ENCODE data around the gene CAP1.
"Not testable (repeated sequence)": the region's sequence is repeated elsewhere in the genome, so short reads cannot be mapped to it uniquely, and the experiment has no call there.

CAP1 gene

DNA sequence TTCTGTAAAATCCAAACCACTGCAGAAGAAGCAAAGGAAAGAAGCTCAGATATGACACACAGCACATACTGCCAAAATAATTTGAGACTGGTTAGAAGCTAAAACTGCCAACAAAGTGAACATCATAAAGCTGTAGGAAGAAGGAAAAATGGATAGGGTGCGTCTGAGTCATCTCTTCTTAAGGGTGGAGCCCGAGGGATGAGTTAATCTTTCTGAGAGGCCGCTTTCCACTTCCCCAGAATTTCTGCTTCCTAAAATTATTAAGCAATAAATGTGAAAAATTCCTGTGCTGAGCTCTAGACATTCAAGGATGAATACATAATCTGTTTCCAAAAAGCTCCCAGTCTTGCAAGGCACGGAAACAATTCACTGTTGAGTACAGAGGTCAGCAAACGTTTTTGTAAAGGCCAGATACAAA is 36.4 kb downstream of the CAP1 start:
- in situ Hi-C loops (cut with MboI; ENCODE audit: low sequenced_read_pairs, unreplicated experiment) = no loop called here
- no peak for TF ChIP-seq CTCF (IDR thresholded peaks at IDR 0.05; ENCODE audit: borderline replicate concordance, control extremely low read depth, extremely low read depth, insufficient read depth, missing control alignments)
- no peak for DNase-seq (ENCODE audit: low spot score)

GRCh38 chr1:40078512-40079333 is 38.2 kb downstream of the CAP1 start:
- in situ Hi-C loops (cut with MboI; ENCODE audit: low sequenced_read_pairs, unreplicated experiment) = no loop called here
- peak; percentile 32 for TF ChIP-seq CTCF (IDR thresholded peaks at IDR 0.05; ENCODE audit: borderline replicate concordance, control extremely low read depth, extremely low read depth, insufficient read depth, missing control alignments)
- DNase-seq (ENCODE audit: low spot score) = peak; percentile 65

- in situ Hi-C loops (cut with MboI; ENCODE audit: low sequenced_read_pairs, unreplicated experiment) = no loop called here
- DNase-seq (ENCODE audit: low spot score) = no peak
These were observed 39.4 kb downstream of the CAP1 start for GRCh38 chr1:40079774-40080400.

GRCh38 chr1:40081871-40082270 is 41.3 kb downstream of the CAP1 start:
- in situ Hi-C loops (cut with MboI; ENCODE audit: low sequenced_read_pairs, unreplicated experiment) = no loop called here
- DNase-seq (ENCODE audit: low spot score) = no peak
- TF ChIP-seq CTCF (IDR thresholded peaks at IDR 0.05; ENCODE audit: borderline replicate concordance, control extremely low read depth, extremely low read depth, insufficient read depth, missing control alignments) = no peak

More at GRCh38 chr1:40079774-40080400, 39.4 kb downstream of the CAP1 start:
- TF ChIP-seq CTCF (IDR thresholded peaks at IDR 0.05; ENCODE audit: borderline replicate concordance, control extremely low read depth, extremely low read depth, insufficient read depth, missing control alignments) = no peak

- in situ Hi-C loops (cut with MboI; ENCODE audit: low sequenced_read_pairs, unreplicated experiment); DNase-seq (ENCODE audit: low spot score): not testable (repeated sequence)
- TF ChIP-seq CTCF (IDR thresholded peaks at IDR 0.05; ENCODE audit: borderline replicate concordance, control extremely low read depth, extremely low read depth, insufficient read depth, missing control alignments) = peak; percentile 53
These were observed 44.2 kb downstream of the CAP1 start for GRCh38 chr1:40084750-40085149.

- in situ Hi-C loops (cut with MboI; ENCODE audit: low sequenced_read_pairs, unreplicated experiment) = no loop called here
- no peak for TF ChIP-seq CTCF (IDR thresholded peaks at IDR 0.05; ENCODE audit: borderline replicate concordance, control extremely low read depth, extremely low read depth, insufficient read depth, missing control alignments)
These were observed 50.3 kb downstream of the CAP1 start for GRCh38 chr1:40090652-40091355.

More at GRCh38 chr1:40090652-40091355, 50.3 kb downstream of the CAP1 start:
- DNase-seq (ENCODE audit: low spot score) = no peak

Data from GM13976 (cell line).